ENCODE results near the gene EMC10.

The EMC10 gene

DNA sequence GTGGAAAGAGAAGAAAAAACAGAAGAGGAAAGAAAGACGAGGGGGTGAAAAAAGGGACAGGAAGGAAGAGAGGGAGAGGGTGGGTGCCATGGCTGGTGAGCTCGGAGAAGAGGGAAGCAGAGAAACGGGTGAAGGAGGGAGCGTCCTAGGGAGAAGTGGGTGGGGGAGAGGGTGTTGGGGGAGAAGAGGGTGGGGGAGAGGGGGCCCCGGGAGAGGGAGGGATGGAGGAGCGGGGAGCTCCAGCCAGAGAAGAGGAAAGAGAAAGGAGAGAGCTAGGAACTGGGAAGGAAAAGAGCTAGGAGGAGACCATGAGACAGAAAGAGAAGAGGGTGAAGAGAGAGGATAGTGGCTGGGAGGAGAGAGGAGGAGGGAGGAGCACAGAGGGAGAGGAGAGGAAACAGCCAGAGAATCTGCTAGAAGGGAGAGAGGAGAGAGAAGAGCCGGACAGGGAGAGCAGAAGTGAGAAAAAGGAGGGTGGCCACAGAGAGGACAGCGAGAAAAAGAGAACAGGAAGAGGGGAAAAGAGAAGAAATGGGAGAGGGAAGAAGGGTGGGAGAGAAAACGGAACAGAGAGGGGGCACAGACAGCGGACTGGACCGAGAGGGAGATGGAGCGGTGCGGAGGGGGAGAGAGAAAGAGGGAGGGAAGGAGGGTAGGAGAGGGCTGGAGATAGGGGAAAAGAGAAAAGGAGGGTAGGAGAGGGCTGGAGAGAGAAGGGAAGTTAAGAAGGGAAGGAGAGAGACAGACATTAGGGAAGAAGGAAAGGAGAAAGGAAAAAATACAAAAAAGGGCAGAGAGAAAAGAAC, 12.3 kb downstream of the EMC10 start:
- TF ChIP-seq, protein P1, sequence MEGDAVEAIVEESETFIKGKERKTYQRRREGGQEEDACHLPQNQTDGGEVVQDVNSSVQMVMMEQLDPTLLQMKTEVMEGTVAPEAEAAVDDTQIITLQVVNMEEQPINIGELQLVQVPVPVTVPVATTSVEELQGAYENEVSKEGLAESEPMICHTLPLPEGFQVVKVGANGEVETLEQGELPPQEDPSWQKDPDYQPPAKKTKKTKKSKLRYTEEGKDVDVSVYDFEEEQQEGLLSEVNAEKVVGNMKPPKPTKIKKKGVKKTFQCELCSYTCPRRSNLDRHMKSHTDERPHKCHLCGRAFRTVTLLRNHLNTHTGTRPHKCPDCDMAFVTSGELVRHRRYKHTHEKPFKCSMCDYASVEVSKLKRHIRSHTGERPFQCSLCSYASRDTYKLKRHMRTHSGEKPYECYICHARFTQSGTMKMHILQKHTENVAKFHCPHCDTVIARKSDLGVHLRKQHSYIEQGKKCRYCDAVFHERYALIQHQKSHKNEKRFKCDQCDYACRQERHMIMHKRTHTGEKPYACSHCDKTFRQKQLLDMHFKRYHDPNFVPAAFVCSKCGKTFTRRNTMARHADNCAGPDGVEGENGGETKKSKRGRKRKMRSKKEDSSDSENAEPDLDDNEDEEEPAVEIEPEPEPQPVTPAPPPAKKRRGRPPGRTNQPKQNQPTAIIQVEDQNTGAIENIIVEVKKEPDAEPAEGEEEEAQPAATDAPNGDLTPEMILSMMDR (IDR thresholded peaks at IDR 0.05; ENCODE audit: low read depth, low read length, missing control alignments), result no peak
- no peak overlapping the region for H3K4me3 ChIP-seq (ENCODE audit: low read depth, low read length)
- in situ Hi-C loops (cut with HindIII; ENCODE audit: low sequenced_read_pairs), result no loop called here
- no peak for DNase-seq (ENCODE audit: low read depth)

DNA sequence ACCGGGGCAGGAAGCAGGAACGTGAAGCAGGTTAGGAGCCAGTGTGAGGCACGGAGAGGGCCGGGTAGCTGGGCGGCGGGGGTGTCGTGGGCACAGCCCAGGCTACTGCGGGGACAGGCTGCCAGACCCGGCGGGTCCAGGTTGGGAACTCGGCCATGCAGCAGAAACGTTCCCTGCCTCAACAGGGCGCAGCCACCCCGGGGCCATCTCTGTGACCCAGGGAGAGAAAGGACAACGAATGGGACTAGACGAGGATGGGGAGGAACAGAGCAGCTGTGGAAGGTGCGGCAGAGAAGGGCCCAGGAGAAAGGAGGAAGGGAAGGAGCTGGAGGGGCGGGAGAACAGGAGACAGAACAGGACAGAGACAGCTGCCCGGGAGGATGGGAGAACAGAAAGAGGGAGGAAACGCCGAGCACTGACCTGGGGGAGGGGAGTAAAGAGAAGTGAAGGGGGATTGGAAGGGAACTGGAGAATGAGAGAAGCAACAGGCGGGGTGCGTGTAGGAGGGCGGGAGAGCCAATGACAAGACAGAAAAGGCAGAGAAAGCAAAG, 13.2 kb downstream of the EMC10 start:
- TF ChIP-seq, protein P1 (IDR thresholded peaks at IDR 0.05; ENCODE audit: low read depth, low read length, missing control alignments), result no peak
- in situ Hi-C loops (cut with HindIII; ENCODE audit: low sequenced_read_pairs), result no loop called here
- no peak for DNase-seq (ENCODE audit: low read depth)
- no peak overlapping the region for H3K4me3 ChIP-seq (ENCODE audit: low read depth, low read length)

DNA sequence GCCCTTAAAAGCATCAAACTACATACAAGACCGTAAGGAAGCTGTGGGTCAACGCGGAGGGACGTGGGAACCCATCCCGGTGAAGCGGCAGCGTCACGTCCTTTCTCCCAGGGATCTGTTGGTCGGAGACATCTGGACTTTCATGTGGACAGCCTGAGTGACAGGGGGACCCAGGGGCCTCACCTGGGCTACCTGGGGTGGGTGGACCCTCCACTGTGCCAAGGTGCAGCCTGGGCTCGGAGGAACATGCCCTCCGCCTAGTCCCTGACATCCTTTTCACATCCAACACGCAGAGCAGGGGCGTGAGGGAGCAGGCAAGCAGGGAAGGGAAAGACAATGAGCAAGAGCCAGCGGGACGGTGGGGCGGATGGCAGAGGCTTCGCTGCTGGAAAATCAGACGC, 14.1 kb downstream of the EMC10 start:
- TF ChIP-seq, protein P1 (IDR thresholded peaks at IDR 0.05; ENCODE audit: low read depth, low read length, missing control alignments), result no peak
- DNase-seq (ENCODE audit: low read depth), result no peak
- H3K4me3 ChIP-seq (ENCODE audit: low read depth, low read length), result no peak overlapping the region
- in situ Hi-C loops (cut with HindIII; ENCODE audit: low sequenced_read_pairs), result no loop called here

DNA sequence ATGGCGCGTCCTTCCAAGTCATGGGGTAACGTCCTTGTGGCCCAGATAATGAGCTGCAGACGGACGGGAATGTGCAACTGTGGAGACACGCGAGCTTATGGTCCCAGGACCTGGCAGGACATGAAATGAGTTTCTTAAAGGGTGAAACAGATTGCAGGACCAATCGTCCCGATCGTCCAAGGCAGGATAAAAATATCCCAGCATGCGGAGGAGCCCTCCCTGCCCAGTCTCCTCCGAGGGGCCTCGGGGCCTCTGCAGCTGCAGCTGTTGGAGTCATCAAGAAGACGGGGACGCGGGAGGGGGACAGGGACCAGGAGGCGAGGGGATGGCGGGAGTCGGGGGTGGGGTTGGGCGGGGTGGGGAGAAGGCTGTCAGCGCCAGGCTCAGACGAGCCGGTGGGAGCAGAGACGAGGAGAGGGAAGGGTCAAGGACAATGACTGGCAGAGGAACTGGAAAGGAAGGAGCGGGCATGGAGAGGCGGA, 14.7 kb downstream of the EMC10 start:
- H3K4me3 ChIP-seq (ENCODE audit: low read depth, low read length), result no peak overlapping the region
- TF ChIP-seq, protein P1 (IDR thresholded peaks at IDR 0.05; ENCODE audit: low read depth, low read length, missing control alignments), result no peak
- in situ Hi-C loops (cut with HindIII; ENCODE audit: low sequenced_read_pairs), result no loop called here
- DNase-seq (ENCODE audit: low read depth), result no peak

DNA sequence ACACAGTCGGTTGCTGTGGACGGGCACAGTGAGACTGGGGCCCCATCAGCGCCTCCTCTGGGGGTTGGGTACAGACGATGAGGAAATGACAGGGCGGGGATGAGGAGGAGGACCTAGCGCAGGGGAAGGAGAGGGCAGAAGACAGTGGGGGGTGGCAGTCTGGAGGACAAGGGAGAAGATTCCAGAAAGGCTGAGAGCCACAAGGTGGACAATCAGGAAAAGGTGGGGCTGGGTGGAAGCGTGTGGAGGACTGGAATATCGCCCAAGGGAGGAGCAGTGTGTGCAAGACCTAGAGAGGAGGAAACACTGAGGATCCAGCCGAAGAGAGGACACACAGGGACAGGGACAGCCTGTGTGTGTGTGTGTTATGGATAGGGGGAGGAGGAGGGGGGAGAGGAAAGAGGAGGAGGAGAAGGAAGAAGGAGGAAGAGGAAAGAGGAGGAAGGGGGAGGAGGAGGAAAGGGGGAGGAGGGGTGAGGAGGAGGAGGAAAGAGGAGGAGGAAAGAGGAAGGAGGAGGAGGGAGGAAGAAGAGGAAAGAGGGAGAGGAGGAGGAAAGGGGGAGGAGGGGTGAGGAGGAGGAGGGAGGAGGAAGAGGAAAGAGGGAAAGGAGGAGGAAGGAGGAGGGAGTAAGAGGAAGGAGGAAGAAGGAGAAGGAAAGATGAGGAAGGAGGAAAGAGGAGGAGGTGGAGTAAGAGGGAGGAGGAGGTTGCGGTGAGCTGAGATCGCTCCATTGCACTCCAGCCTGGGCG, 16.2 kb downstream of the EMC10 start:
- H3K4me3 ChIP-seq (ENCODE audit: low read depth, low read length), result no peak overlapping the region
- TF ChIP-seq, protein P1 (IDR thresholded peaks at IDR 0.05; ENCODE audit: low read depth, low read length, missing control alignments), result no peak
- DNase-seq (ENCODE audit: low read depth), result no peak
- in situ Hi-C loops (cut with HindIII; ENCODE audit: low sequenced_read_pairs), result no loop called here

DNA sequence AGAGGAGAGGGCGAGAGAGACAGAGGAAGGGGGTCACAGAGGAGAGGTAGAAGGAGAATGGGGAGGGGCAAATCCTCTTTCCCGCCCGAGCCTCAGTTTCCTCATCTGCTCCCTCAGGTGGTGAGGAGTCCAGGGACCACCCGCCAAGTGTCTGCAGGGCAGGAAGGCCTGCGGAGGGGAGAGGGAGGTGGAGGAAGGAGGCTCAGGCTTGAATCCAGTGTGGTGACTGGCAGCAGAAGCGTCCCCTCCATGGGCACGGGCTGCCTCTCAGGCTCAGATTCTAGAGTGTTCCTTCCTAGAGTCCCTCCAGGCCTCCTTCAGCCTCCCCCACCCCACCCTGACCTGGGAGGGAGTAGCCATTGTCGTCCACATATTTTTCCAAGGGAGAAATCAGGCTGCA, 16.9 kb downstream of the EMC10 start:
- DNase-seq (ENCODE audit: low read depth), result no peak

More for the DNA sequence above, 16.9 kb downstream of the EMC10 start:
- TF ChIP-seq, protein P1 (IDR thresholded peaks at IDR 0.05; ENCODE audit: low read depth, low read length, missing control alignments), result no peak
- in situ Hi-C loops (cut with HindIII; ENCODE audit: low sequenced_read_pairs), result no loop called here
- no peak overlapping the region for H3K4me3 ChIP-seq (ENCODE audit: low read depth, low read length)
